ENCODE measurements around the gene KCNH8.

GRCh38 chr3:19473971-19474580, 325.8 kb downstream of the KCNH8 start:
- no peak for TF ChIP-seq CTCF (IDR thresholded peaks at IDR 0.05)
- no peak for TF ChIP-seq POLR2AphosphoS5 (IDR thresholded peaks at IDR 0.05; ENCODE audit: low read depth, low read length)
- TF ChIP-seq, protein P1, sequence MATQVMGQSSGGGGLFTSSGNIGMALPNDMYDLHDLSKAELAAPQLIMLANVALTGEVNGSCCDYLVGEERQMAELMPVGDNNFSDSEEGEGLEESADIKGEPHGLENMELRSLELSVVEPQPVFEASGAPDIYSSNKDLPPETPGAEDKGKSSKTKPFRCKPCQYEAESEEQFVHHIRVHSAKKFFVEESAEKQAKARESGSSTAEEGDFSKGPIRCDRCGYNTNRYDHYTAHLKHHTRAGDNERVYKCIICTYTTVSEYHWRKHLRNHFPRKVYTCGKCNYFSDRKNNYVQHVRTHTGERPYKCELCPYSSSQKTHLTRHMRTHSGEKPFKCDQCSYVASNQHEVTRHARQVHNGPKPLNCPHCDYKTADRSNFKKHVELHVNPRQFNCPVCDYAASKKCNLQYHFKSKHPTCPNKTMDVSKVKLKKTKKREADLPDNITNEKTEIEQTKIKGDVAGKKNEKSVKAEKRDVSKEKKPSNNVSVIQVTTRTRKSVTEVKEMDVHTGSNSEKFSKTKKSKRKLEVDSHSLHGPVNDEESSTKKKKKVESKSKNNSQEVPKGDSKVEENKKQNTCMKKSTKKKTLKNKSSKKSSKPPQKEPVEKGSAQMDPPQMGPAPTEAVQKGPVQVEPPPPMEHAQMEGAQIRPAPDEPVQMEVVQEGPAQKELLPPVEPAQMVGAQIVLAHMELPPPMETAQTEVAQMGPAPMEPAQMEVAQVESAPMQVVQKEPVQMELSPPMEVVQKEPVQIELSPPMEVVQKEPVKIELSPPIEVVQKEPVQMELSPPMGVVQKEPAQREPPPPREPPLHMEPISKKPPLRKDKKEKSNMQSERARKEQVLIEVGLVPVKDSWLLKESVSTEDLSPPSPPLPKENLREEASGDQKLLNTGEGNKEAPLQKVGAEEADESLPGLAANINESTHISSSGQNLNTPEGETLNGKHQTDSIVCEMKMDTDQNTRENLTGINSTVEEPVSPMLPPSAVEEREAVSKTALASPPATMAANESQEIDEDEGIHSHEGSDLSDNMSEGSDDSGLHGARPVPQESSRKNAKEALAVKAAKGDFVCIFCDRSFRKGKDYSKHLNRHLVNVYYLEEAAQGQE (IDR thresholded peaks at IDR 0.05; ENCODE audit: insufficient read depth in 1 of 2, low read depth in 2 of 2, low read length in 1 of 2) = no peak

Data from Panc1 (cell line).